ENCODE results near the gene STIL.
"Not testable (repeated sequence)": the region's sequence is repeated elsewhere in the genome, so short reads cannot be mapped to it uniquely, and the experiment has no call there.

STIL gene

DNA sequence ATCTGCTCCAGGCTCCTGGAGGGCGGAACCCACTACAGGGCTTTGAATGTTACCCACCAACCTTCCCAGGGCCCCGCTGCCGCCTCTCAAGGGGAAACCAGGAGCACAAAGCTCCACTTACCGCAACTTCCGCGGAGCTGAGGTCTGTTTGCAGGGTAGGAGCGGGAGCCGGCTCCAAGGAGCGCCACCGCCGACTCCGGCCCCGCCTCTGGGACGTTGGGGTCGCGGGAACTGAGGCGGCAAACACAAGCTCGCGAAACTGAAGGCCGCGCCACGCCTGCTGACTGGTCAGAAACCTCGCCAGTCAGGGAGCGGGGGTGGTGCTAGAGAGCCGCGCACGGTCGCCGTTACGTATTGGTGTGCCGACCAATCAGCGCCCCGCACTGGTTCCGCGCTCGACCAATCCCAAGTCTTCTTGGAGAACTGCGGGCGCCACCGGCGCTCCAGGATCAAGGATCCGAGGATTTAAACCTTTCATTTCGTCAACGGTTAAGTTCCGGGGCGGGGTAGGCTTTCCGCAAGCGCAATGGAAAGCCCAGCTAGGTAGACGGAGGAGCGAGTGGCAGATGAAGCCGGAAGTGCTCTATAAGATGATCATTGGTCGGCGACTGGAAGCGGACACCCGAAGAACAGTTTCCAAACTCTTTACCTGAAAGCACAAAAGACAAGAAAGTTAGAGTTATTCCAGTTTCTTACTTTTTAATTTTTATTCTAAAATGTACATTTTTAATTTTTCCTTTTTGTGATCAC, at the start of gene STIL:
Gene STIL, minus strand, starts transcription at position 233 of the 750 bp plus-strand sequence. CDS start 3,828 bp downstream, outside the sequence.
- peak; percentile 96 to 98 for DNase-seq

DNA sequence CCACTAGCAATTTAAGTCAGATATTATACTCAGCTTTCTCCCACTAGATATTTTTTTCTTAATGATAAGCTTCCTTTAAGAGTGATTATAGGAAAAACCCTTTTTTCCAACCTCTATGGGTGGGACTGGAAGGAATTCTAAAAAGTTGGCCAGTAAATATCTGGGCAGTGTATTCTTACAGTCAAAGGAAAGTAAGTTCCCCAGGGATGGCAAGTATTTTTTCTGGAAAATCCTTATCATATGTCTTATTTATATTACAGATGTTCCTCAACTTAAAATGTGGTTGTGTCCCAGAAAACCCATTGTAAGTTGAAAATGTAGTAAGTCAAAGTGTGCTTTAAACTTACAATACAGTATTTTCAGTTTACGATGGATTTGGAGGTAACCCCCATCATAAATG, 48.9 kb upstream of the STIL start:
- DNase-seq, result no peak

DNA sequence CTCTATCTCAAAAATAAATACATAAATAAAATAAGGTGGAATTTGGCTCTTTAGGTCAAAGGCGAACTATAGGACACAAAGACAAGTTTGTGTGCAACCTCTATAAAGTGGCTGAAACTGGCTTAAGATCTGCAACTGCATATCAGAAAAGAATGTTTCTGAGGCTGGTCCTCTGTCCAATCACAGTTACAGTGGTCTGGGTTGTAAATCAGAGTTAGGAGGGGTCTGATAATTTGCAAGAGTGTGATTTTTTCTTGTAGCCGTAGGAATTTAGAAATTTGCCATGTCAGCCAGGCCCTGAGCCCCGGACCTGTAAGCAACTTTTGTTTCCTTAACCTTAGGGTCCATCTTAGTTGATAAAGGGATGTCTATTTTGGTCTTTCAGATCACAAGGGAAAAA, 47.4 kb upstream of the STIL start:
- no peak for DNase-seq

GRCh38 chr1:47351305-47351704, 37.4 kb upstream of the STIL start:
- DNase-seq, result no peak

- DNase-seq, result no peak
Observed at GRCh38 chr1:47348246-47348645, 34.3 kb upstream of the STIL start.

DNA sequence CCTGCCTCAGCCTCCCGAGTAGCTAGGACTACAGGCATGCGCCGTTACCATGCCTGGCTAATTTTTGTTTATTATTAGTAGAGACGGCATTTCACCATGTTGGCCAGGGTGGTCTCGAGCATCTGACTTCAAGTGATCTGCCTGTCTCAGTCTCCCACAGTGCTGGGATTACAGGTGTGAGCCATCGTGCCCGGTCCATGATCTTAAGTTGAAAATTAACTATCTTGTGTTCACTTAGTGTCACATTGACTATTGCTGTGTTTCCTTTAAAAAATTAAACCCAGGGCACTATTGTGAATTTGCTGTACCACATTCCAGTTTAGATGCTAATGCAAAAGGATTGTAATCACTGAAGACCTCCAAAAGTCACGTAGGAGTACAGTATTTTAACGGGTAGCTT, 33.8 kb upstream of the STIL start:
- DNase-seq, result no peak

DNA sequence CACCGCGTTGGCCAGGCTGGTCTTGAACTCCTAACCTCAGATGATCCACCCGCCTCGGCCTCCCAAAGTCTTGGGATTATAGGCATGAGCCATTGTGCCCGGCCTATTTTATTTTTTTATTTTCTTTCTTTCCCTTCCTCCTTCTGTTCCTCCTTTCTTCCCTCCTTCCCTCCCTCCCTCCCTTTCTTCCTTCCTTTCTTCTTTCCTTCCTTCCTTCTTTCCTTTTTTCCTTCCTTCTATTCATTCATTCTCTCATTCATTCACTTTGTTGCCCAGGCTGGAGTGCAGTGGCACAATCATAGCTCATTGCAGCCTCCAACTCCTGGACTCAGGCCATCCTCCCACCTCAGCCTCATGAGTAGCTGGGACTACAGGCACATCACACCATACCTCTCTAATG, 33.0 kb upstream of the STIL start:
- DNase-seq, result not testable (repeated sequence)

GRCh38 chr1:47340227-47340626, 26.3 kb upstream of the STIL start:
- no peak for DNase-seq

DNA sequence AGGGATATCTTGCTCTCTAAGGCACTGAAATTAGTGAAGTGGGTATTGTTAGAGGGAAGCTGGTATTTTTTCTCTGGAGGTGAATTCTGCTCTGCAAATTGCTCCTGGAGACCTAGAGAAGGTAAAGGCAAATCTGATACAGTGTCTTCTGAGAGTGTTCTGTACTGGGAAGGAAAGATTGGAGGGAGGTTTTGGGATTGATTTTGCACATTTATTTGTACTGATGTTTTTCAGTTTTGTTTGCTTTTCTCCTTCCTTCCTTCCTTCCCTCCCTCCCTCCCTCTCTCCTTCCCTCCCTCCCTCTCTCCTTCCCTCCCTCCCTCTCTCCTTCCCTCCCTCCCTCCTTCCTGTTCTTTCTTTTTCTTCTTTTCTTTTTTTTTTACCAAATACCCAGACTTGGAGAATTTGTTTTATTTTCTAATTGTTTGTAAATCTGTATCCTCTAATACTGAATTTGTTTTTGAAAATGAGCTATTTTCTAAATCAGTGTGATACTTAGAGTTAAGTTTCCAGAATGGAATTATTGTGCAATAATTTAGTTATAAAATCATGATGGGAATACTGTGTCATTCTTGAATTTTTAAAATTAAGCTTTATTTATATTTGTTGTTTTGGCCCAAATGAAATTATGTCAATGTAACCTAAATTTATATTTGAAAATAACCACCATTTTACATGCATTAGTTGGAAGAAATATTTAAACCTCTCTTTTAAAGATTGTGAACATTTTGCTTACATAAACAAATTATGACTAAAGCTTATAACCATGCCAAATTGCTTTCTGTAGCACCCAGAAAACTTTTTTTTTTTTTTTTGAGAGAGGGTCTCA, 24.5 kb upstream of the STIL start:
- no peak for DNase-seq

DNA sequence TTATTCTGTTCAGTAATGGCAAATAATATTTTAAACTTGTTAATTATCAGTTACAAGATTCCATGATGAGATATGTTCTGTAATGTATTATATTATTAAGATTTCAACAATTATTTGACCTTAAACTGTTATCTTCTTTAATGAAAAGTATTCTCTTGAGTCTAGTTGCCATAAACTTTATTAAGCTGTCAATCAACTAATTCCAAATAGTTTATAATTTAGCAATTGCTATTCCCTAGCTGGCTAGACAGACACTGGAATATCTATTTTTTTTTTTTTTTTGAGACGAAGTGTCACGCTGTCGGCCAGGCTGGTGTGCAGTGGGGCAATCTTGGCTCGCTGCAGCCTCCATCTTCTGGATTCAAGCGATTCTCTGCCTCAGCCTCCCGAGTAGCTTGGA, 23.4 kb upstream of the STIL start:
- DNase-seq, result no peak

GRCh38 chr1:47334765-47335435, 21.0 kb upstream of the STIL start:
- DNase-seq, result no peak

DNA sequence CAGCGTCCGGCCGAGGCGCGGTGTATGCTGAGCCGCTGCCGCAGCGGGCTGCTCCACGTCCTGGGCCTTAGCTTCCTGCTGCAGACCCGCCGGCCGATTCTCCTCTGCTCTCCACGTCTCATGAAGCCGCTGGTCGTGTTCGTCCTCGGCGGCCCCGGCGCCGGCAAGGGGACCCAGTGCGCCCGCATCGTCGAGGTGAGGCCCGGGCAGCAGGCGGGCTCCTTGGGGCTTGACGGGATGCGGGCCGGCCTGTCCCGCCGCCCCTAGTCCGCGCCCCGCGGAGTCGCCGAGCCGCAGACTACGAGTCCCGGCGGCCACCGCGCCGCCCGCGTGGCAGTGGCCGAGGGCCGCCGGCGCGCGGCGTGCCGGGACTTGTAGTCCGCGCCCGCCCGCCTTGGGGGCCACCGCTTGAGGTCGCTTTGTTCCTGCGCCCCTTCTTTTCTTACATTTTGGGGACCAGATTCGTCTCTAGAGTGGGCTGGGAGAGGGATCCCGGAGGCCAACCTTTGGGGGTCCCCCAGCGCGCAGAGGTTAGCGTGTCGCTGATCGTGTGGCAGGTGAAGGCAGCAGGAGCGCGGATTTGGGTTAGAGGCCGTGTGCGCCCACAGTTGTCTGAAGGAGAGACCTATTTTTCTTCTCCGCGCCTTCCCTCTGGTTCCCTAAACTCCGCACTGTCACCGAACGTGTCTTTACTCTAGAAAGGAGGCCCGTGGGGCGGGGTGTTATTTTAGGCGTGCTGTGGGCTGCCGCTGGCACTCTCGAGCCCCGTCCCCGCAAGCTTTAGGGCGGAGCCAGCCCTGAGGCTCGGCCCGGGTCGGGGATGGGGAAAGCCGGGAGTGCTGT, 20.2 kb upstream of the STIL start:
- peak; percentile 74 to 78 for DNase-seq

- peak; percentile 74 to 81 for DNase-seq
Observed at GRCh38 chr1:47333578-47333921, 19.6 kb upstream of the STIL start, which contains the start of gene CMPK1. Gene CMPK1 (plus strand): TSS chr1:47333790. CDS start chr1:47333946, 156 bp downstream.

DNA sequence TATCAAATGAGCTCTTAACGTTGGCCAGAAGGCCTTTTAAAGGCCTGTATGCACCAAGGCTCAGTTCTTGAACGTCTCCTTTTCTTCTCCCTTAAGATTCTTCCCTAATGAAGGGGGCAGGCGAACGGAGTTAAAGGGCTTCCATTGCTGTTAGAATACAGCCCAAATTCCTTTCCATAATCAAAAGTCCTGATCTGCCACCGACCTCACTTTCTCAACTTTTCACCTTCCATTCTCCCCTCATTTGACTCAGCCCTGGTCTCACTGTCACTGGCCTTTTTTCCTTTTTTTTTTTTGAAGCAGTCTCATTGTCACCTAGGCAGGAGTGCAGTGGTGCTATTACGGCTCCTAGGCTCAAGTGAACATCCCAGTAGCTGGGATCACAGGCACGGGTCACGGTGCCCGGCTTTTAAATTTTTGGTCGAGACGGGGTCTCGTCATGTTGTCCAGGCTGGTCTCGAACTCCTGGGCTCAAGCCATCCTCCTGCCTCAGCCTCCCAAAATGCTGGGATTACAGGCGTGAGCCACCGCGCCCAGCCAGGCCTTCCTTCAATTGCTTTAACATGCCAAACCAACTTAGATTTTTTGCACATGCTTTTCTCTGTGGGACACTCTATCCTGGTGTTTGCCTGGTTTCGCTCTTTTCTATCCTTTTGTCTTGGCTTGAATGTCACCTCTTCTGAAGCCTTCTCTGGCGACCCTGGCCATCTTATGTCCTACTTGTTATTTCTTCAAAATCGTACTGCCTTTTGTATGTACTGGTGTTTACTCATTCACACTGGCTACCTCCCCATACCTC, 19.0 kb upstream of the STIL start:
- DNase-seq, result no peak

DNA sequence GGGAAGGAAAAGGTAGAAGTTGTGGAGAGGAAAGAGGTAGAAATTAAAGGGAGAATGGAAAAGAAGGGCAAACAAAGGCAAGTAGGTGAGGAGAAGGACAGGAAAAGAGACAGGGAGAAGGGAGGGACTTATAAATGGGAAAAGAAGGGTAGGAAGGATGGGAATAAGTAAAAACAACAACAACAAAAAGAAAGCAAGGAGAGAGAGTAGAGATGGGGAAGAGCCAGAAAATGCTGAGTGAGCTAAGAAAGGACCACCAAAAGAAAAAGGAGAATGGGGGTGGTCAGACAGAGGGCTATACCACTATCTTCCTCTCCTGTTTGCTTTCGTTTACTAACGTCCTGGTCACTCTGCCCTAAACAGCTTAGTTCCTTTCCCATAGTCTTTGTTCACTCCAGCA, 17.9 kb upstream of the STIL start:
- DNase-seq, result no peak

DNA sequence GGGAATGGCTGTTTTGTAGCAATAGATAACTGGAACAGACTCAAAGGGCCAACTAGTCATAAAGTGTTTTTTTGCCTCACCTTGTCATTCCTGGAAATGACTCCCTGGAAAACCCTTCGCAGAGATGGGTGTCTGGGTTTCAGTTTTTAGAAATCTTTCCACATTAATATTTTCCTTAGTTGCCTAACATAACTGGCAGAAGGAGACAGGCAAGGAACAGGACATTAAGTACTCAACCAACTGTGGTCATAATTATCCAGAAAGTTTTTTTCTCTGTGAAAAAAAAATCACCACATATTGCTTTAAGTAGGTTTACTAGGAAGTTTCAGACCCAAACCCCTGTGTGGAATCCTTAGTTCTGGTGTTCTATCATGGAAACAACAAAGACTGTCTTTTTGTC, 16.3 kb upstream of the STIL start:
- no peak for DNase-seq

- no peak for DNase-seq
Observed at GRCh38 chr1:47328992-47329391, 15.0 kb upstream of the STIL start.

GRCh38 chr1:47326271-47326670, 12.3 kb upstream of the STIL start:
- no peak for DNase-seq

- no peak for DNase-seq
Observed at GRCh38 chr1:47325528-47325927, 11.6 kb upstream of the STIL start.

GRCh38 chr1:47324682-47325081, 10.7 kb upstream of the STIL start:
- no peak for DNase-seq

GRCh38 chr1:47323599-47324031, 9.7 kb upstream of the STIL start:
- no peak for DNase-seq

- DNase-seq, result not testable (repeated sequence)
Observed at GRCh38 chr1:47319968-47320367, 6.0 kb upstream of the STIL start.

All from hippocampal formation (tissue), 2 donors.